AG04450 (cell line): ENCODE results near the gene PCCB. TPM values are rescaled to one million over a fixed set of nuclear protein-coding genes. Genes with fewer than 3 reads are reported as not detected.
"Not testable (repeated sequence)": the region's sequence is repeated elsewhere in the genome, so short reads cannot be mapped to it uniquely, and the experiment has no call there.

ENCODE experiments used
- CTCF ChIA-PET: fragments of 300-600, 350-600 bp; formaldehyde crosslinking; extraction: SDS; loops from one replicate; lab custom pipeline; 2022; ENCODE audit warnings: antibody characterized with exemption, inconsistent platforms; lab: Charles Lee
- POLR2A ChIA-PET: fragments of 350-600 bp; formaldehyde crosslinking; extraction: SDS; loops from one replicate; lab custom pipeline; 2021; ENCODE audit warnings: antibody characterized with exemption, inconsistent platforms; lab: Yijun Ruan, JAX
- DNase-seq: peaks from one replicate; pipeline ENCODE4 v3.0.0-alpha.2; 2011; ENCODE audit warnings: low read depth, low spot score
- H3K27ac ChIP-seq: one replicate; pipeline ENCODE4 v1.5.1; 2012; ENCODE audit warnings: low read depth, low read length, control low read depth
- H3K27me3 ChIP-seq: one replicate; pipeline ENCODE4 v1.6.0; 2012; ENCODE audit warnings: low read length; ENCODE audit not compliant: control insufficient read depth, insufficient read depth
- H3K4me3 ChIP-seq: 2 replicates; pipeline ENCODE4 v1.5.1; 2011; ENCODE audit warnings: mild to moderate bottlenecking, low read depth, low read length, control low read depth
- H3K9me3 ChIP-seq: 2 replicates; pipeline ENCODE4 v1.5.1; 2012; ENCODE audit warnings: low read length; ENCODE audit not compliant: control insufficient read depth, insufficient read depth
- polyA plus RNA-seq: library from polyadenylated mRNA; depleted of rRNA; stranded (reverse); fragments of >200 nt; gene quantifications from 2 replicates; pipeline ENCODE4 v1.2.3, GENCODE V29; 2011
- TF ChIP-seq, protein P1 (sequence below): IDR thresholded peaks from 2 replicates; pipeline ENCODE4 v1.5.1; 2011; ENCODE audit warnings: low read depth, low read length, control low read depth, inconsistent platforms

PCCB gene
- polyA plus RNA-seq, 1 experiment: 67.7 TPM

GRCh38 chr3:136351351-136351750 lies 101.2 kb downstream of the PCCB start:
- H3K4me3 ChIP-seq: no peak overlapping the region
- POLR2A ChIA-PET: interaction anchor here (1.9 to 3.8 kb wide), 2 partner anchors 15 to 401 kb away, joined by 7 to 19 read pairs; partner anchors contain the start of gene STAG1
- peak overlapping the region; percentile 66 for H3K27ac ChIP-seq
- no peak for DNase-seq
- TF ChIP-seq, protein P1, sequence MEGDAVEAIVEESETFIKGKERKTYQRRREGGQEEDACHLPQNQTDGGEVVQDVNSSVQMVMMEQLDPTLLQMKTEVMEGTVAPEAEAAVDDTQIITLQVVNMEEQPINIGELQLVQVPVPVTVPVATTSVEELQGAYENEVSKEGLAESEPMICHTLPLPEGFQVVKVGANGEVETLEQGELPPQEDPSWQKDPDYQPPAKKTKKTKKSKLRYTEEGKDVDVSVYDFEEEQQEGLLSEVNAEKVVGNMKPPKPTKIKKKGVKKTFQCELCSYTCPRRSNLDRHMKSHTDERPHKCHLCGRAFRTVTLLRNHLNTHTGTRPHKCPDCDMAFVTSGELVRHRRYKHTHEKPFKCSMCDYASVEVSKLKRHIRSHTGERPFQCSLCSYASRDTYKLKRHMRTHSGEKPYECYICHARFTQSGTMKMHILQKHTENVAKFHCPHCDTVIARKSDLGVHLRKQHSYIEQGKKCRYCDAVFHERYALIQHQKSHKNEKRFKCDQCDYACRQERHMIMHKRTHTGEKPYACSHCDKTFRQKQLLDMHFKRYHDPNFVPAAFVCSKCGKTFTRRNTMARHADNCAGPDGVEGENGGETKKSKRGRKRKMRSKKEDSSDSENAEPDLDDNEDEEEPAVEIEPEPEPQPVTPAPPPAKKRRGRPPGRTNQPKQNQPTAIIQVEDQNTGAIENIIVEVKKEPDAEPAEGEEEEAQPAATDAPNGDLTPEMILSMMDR: no peak
- CTCF ChIA-PET: interaction anchor here (0.9 to 3.0 kb wide), 13 partner anchors 9 to 662 kb away, joined by 3 to 17 read pairs (median 5); partner anchors contain the start of gene STAG1
- no peaks in the 10 kb centered on the region for H3K27me3 ChIP-seq
- H3K9me3 ChIP-seq: no peaks in the 10 kb centered on the region; the same call in 1 of the 2 replicates

DNA sequence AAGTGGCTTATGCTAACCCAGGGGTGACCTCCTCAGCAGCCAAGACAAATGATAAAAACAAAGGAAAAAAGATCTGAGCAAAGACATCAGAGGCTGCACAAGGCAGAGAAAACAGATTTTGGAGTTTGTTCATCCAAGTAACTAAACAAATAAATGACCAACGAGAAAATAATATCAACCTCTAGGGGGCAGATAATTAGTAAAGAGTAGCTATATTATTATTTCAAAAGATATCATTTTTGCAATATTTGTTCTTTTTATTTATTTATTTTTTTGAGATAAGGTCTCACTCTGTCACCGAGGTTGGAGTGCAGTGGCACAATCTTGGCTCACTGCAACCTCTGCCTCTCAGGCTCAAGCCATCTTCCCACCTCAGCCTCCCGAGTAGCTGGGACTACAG lies 101.8 kb downstream of the PCCB start:
- H3K27ac ChIP-seq: peak overlapping the region; percentile 66
- no peak overlapping the region for H3K4me3 ChIP-seq
- no peak for DNase-seq
- H3K27me3 ChIP-seq: no peaks in the 10 kb centered on the region
- TF ChIP-seq, protein P1: no peak
- POLR2A ChIA-PET: interaction anchor here (0.7 to 3.8 kb wide), 2 partner anchors 304 to 401 kb away, joined by 6 to 19 read pairs; partner anchors contain the start of gene STAG1
- CTCF ChIA-PET: interaction anchor here (0.9 to 3.0 kb wide), 12 partner anchors 8 to 662 kb away, joined by 3 to 17 read pairs (median 5); partner anchors contain the start of gene STAG1
- H3K9me3 ChIP-seq: no peaks in the 10 kb centered on the region; the same call in 1 of the 2 replicates

GRCh38 chr3:136353461-136353860 lies 103.3 kb downstream of the PCCB start:
- POLR2A ChIA-PET: no interaction called here

GRCh38 chr3:136366289-136366688 lies 116.1 kb downstream of the PCCB start:
- peak; percentile 10 for DNase-seq
- TF ChIP-seq, protein P1: no peak
- CTCF ChIA-PET: interaction anchor here (0.6 to 2.1 kb wide), 5 partner anchors 14 to 648 kb away, joined by 4 to 16 read pairs (median 6); partner anchors contain the start of gene STAG1

More at GRCh38 chr3:136353461-136353860, 103.3 kb downstream of the PCCB start:
- Histone ChIP-seq H3K4me3 (no peak overlapping the region), H3K27ac (no peak overlapping the region), H3K27me3 (no peaks in the 10 kb centered on the region), H3K9me3 (no peaks in the 10 kb centered on the region; the same call in 1 of the 2 replicates)
- TF ChIP-seq, protein P1: no peak
- no peak for DNase-seq
- CTCF ChIA-PET: interaction anchor here (2.9 kb wide), 1 partner anchor 13 kb away, joined by 16 read pairs; no protein-coding TSS in a partner anchor

DNA sequence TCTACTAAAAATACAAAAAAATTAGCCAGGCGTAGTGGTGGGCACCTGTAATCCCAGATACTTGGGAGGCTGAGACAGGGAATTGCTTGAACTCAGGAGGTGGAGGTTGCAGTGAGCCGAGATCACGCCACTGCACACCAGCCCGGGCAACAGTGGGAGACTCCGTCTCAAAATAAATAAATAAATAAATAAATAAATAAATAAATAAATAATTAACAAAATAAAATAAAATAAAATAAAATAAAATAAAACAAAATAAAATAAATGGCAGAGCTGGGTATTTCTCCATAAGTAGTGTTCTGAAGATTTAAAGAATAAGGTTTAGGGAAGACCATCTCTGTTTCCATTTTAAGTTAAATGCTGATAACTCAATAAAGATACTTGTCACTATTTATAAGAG lies 125.7 kb downstream of the PCCB start:
- H3K27ac ChIP-seq, H3K4me3 ChIP-seq, H3K9me3 ChIP-seq, POLR2A ChIA-PET, H3K27me3 ChIP-seq, CTCF ChIA-PET, DNase-seq: not testable (repeated sequence)

More at GRCh38 chr3:136366289-136366688, 116.1 kb downstream of the PCCB start:
- Histone ChIP-seq H3K9me3 (no peaks in the 10 kb centered on the region), H3K27me3 (no peaks in the 10 kb centered on the region), H3K27ac (no peak overlapping the region), H3K4me3 (no peak overlapping the region)
- POLR2A ChIA-PET: interaction anchor here (0.5 to 1.0 kb wide), 3 partner anchors 11 to 306 kb away, joined by 3 to 8 read pairs (median 3); no protein-coding TSS in a partner anchor
